Aorta (tissue), 5 donors: ENCODE data around the gene SEC14L2. TPM values are rescaled to one million over a fixed set of nuclear protein-coding genes. Genes with fewer than 3 reads are reported as not detected.

ENCODE experiments used
- ATAC-seq: fragments of 200-7000 bp; cut with Tn5 transposase; one replicate; pipeline ENCODE4 v1.9.1; 2022; ENCODE audit warnings: moderate library complexity; ENCODE audit not compliant: low FRiP score
- DNase-seq, 2 donors: peaks; one replicate each; pipeline ENCODE4 v3.0.0-alpha.2; 2020
- H3K27ac ChIP-seq, 2 donors: one replicate each; pipeline ENCODE4 v1.5.1; 2013; ENCODE audit warnings: low read length in 2 of 2, mild to moderate bottlenecking in 2 of 2, moderate library complexity in 2 of 2, control low read depth in 1 of 2, inconsistent platforms in 1 of 2, low read depth in 1 of 2
- H3K27me3 ChIP-seq, 2 donors: one replicate each; pipeline ENCODE4 v1.6.1; 2013; ENCODE audit warnings: control low read depth in 1 of 2, low read length in 1 of 2, mild to moderate bottlenecking in 1 of 2, moderate library complexity in 1 of 2; ENCODE audit not compliant: insufficient read depth in 2 of 2, control insufficient read depth in 1 of 2
- H3K36me3 ChIP-seq, 2 donors: one replicate each; pipeline ENCODE4 v1.6.1; 2013; ENCODE audit warnings: control low read depth in 1 of 2, low read length in 1 of 2, mild to moderate bottlenecking in 1 of 2; ENCODE audit not compliant: insufficient read depth in 2 of 2, control insufficient read depth in 1 of 2
- H3K4me1 ChIP-seq, 2 donors: one replicate each; pipeline ENCODE4 v1.6.1; 2013; ENCODE audit warnings: low read length in 2 of 2, control low read depth in 1 of 2, mild to moderate bottlenecking in 1 of 2, moderate library complexity in 1 of 2; ENCODE audit not compliant: insufficient read depth in 2 of 2, control insufficient read depth in 1 of 2
- H3K4me3 ChIP-seq, 2 donors: one replicate each; pipeline ENCODE4 v1.5.1; 2013; ENCODE audit warnings: low read length in 2 of 2, control low read depth in 1 of 2, mild to moderate bottlenecking in 1 of 2
- H3K9me3 ChIP-seq: one replicate; pipeline ENCODE4 v1.6.1; 2013; ENCODE audit warnings: mild to moderate bottlenecking, low read length; ENCODE audit not compliant: control insufficient read depth
- WGBS, 2 donors: extraction: QIAGEN DNeasy Blood & Tissue Kit; methylation state at CpG; one replicate each; pipeline ENCODE4 v1.1.7; 2013; 5-methylcytosine and 5-hydroxymethylcytosine counted together
- intact Hi-C, 2 donors: fragments of 100-400 bp; cut with DNase I; formaldehyde crosslinking; loops; one replicate each; pipeline versions ENCODE4 v1.14.2 to v1.15.0; 2022
- polyA plus RNA-seq, 2 donors: library from polyadenylated mRNA; stranded (reverse); fragments of 200-250 nt; gene quantifications; one replicate each; pipeline ENCODE4 v1.2.3, GENCODE V29; 2013
- total RNA-seq, 2 donors: library from RNA; stranded (reverse); fragmentation: NEBNext Ultra II Directional; extraction: Animal tissue kit (Norgen Biotek cat#: 25700); gene quantifications; one replicate each; pipeline ENCODE4 v1.2.1, GENCODE V29; 2021
- donor health status: healthy with polysubstance abuse.
- donor health status: Bipolar disorder and iron deficiency.
- donor health status: DM: no; HTN: no; CAD: no.
- donor health status: DM: no; HTN: no; CAD: no.
- donor health status: DM: yes; HTN: yes; CAD: no.

The SEC14L2 gene
- total and polyA plus RNA-seq, 4 donors, result 11.8 to 14.7 (median 13.0) TPM

DNA sequence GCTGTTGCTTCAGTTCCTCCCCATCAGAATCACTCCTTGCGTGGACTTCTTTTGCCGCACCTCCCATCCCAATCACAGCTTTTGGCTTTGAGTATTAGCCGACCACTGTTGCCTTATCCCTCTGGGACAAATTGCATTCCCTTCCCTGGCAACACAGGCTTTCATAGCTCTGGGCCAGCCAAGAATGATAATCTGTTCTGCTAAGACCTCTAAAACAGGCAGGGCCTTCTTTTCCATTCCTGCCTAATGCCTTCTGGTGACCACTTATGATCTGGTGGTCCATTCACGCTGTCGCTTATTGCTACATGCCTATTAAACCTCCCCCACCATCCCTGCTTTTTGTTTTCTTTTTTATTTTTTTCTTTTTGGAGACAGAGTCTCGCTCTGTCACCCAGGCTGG lies 9.6 kb downstream of the SEC14L2 start:
- Histone ChIP-seq H3K27me3 (no peaks in the 10 kb centered on the region), H3K4me3 (no peak overlapping the region), H3K27ac (no peak overlapping the region), H3K4me1 (no peaks in the 10 kb centered on the region), H3K9me3 (no peaks in the 10 kb centered on the region), H3K36me3 (no peaks in the 10 kb centered on the region)
- ATAC-seq (no peak), DNase-seq (no peak)
- intact Hi-C loops, result no loop called here
- 59 to 70% methylated on average over 6 of the region's 6 CpGs for WGBS, 2 donors

DNA sequence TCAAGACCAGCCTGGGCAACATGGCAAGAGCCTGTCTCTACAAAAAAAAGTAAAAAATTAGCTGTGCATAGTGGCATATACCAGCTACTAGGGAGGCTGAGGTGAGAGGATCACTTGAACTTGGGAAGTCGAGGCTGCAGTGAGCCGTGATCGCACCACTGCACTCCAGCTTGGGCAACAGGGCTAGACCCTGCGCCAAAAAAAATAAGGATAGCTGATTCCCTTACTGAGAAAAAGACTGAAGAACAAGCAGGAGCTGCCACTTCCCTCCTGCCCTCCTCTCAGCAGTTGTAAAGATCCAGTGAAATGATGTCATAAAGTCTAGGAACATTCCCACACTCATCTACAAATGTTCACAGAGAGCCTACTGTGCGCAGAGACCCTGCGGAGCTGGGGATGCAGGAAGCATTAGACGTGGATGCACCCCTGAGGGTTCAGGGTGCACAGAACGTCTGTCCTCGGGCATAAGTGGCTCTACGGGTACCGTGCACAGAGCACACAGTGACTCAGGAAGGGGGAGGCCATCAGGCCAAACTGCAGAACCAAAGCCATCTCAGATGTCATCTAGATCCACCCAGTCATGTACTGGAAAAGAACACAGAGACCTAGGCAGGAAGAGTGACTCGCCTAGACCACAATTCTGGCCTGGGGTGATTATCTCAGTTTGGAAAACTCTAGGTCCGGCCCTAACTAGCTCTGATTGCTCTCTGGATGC lies 11.7 kb downstream of the SEC14L2 start:
- no peaks in the 10 kb centered on the region for H3K9me3 ChIP-seq
- ATAC-seq (no peak), DNase-seq (peak in 1 of 2 donors; percentile 37)
- H3K4me3 ChIP-seq, result no peak overlapping the region
- 74 to 82% methylated on average over 13 of the region's 13 CpGs for WGBS, 2 donors
- no peaks in the 10 kb centered on the region for H3K36me3 ChIP-seq
- H3K27ac ChIP-seq, result no peak overlapping the region
- H3K4me1 ChIP-seq, result no peaks in the 10 kb centered on the region
- no peaks in the 10 kb centered on the region for H3K27me3 ChIP-seq
- intact Hi-C loops, result no loop called here

- DNase-seq (no peak), ATAC-seq (no peak)
- intact Hi-C loops, result no loop called here
- no peaks in the 10 kb centered on the region for H3K27me3 ChIP-seq
- no peak overlapping the region for H3K27ac ChIP-seq
- H3K4me1 ChIP-seq, result no peaks in the 10 kb centered on the region
- H3K9me3 ChIP-seq, result no peaks in the 10 kb centered on the region
- 87 to 93% methylated on average over 3 of the region's 3 CpGs for WGBS, 2 donors
- no peak overlapping the region for H3K4me3 ChIP-seq
- peaks cover 0 to 4% of the 10 kb centered on the region in 2 donors for H3K36me3 ChIP-seq
These were observed 15.0 kb downstream of the SEC14L2 start for GRCh38 chr22:30411780-30412179.

- Histone ChIP-seq H3K4me1 (no peaks in the 10 kb centered on the region), H3K36me3 (peaks cover 0 to 4% of the 10 kb centered on the region in 2 donors), H3K27ac (no peak overlapping the region), H3K9me3 (no peaks in the 10 kb centered on the region), H3K4me3 (no peak overlapping the region), H3K27me3 (no peaks in the 10 kb centered on the region)
- DNase-seq (no peak), ATAC-seq (no peak)
- intact Hi-C loops, result no loop called here
- WGBS, 2 donors, result 78 to 84% methylated on average over 4 of the region's 4 CpGs
These were observed 16.2 kb downstream of the SEC14L2 start for GRCh38 chr22:30413001-30413400.

- H3K36me3 ChIP-seq, result peaks cover 0 to 4% of the 10 kb centered on the region in 2 donors
- H3K27ac ChIP-seq, result no peak overlapping the region
- WGBS, 2 donors, result 54 to 61% methylated on average over 5 of the region's 5 CpGs
- H3K4me1 ChIP-seq, result no peaks in the 10 kb centered on the region
- ATAC-seq (no peak), DNase-seq (peak in 1 of 2 donors; percentile 17)
- no peaks in the 10 kb centered on the region for H3K9me3 ChIP-seq
- intact Hi-C loops, result no loop called here
- no peak overlapping the region for H3K4me3 ChIP-seq
- H3K27me3 ChIP-seq, result no peaks in the 10 kb centered on the region
These were observed 17.1 kb downstream of the SEC14L2 start for GRCh38 chr22:30413745-30414524.

- DNase-seq (no peak), ATAC-seq (no peak)
- WGBS, 2 donors, result 89 to 90% methylated on average over 4 of the region's 4 CpGs
- H3K4me1 ChIP-seq, result no peaks in the 10 kb centered on the region
- no peaks in the 10 kb centered on the region for H3K27me3 ChIP-seq
- H3K27ac ChIP-seq, result no peak overlapping the region
- H3K36me3 ChIP-seq, result peaks cover 0 to 4% of the 10 kb centered on the region in 2 donors
- no peak overlapping the region for H3K4me3 ChIP-seq
- intact Hi-C loops, result no loop called here
- H3K9me3 ChIP-seq, result no peaks in the 10 kb centered on the region
These were observed 17.8 kb downstream of the SEC14L2 start for GRCh38 chr22:30414525-30415047.

DNA sequence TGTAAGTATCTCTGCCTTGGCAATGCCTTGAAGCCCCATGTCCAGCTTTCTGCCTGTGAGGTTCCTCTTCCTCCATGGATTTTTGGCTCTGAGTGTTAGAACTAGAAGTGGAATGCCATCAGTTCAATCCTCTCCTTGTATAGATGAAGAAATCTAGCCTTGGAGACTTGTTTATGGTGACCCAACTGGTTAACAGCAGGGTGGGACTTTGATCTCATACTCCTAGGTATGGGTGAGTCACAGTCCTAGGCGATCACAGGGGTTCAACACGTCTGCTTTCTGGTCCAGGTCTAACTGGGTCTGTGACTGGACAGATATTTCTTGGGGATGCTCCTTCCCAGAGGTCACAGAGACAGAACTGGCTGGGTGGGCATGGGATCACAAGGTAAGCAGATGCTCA lies 19.6 kb downstream of the SEC14L2 start:
- H3K27ac ChIP-seq, result no peak overlapping the region
- no peak overlapping the region for H3K4me3 ChIP-seq
- DNase-seq (no peak), ATAC-seq (no peak)
- H3K4me1 ChIP-seq, result peaks cover 0 to 3% of the 10 kb centered on the region in 2 donors
- H3K27me3 ChIP-seq, result no peaks in the 10 kb centered on the region
- H3K9me3 ChIP-seq, result no peaks in the 10 kb centered on the region
- 72 to 75% methylated on average over 2 of the region's 2 CpGs for WGBS, 2 donors
- peaks cover 0 to 4% of the 10 kb centered on the region in 2 donors for H3K36me3 ChIP-seq
- intact Hi-C loops, result no loop called here

GRCh38 chr22:30416837-30417236 lies 20.0 kb downstream of the SEC14L2 start:
- no peak for ATAC-seq

More at GRCh38 chr22:30416837-30417236, 20.0 kb downstream of the SEC14L2 start:
- 76% methylated on average over 1 of the region's 1 CpG for WGBS, 2 donors
- Histone ChIP-seq H3K36me3 (peaks cover 0 to 4% of the 10 kb centered on the region in 2 donors), H3K27ac (no peak overlapping the region), H3K4me1 (peaks cover 0 to 3% of the 10 kb centered on the region in 2 donors), H3K4me3 (no peak overlapping the region), H3K27me3 (no peaks in the 10 kb centered on the region), H3K9me3 (no peaks in the 10 kb centered on the region)
- no peak for DNase-seq
- intact Hi-C loops, result no loop called here
